Activated naive CD8-positive, alpha-beta T cell treated with anti-CD3 and anti-CD28 coated beads, Interleukin-2, amount 10 ng/mL, durations not matched to agents 7 days and 5 days (primary cell): ENCODE data around the gene BORCS6. TPM values are rescaled to one million over a fixed set of nuclear protein-coding genes. Genes with fewer than 3 reads are reported as not detected.
"Not testable (repeated sequence)": the region's sequence is repeated elsewhere in the genome, so short reads cannot be mapped to it uniquely, and the experiment has no call there.

Source experiments
- ATAC-seq: fragments of 150-1000 bp; cut with Tn5 transposase; one replicate; pipeline ENCODE4 v1.10.0; 2021; ENCODE audit warnings: low read depth, moderate library complexity
- POLR2A ChIA-PET: fragments of 350-600 bp; sonication (Branson Sonifier 250); formaldehyde crosslinking; loops from one replicate; lab custom pipeline; 2021; ENCODE audit warnings: antibody characterized with exemption; lab: Charles Lee
- DNase-seq: peaks from one replicate; pipeline ENCODE4 v3.0.0; 2021
- H3K27ac Mint-ChIP-seq: one replicate; pipeline ENCODE4 v1.8.0; 2022; ENCODE audit warnings: mild to moderate bottlenecking, mixed read lengths
- H3K27me3 Mint-ChIP-seq: one replicate; pipeline ENCODE4 v1.8.0; 2022; ENCODE audit warnings: mild to moderate bottlenecking, moderate library complexity, mixed read lengths
- H3K36me3 Mint-ChIP-seq: one replicate; pipeline ENCODE4 v1.8.0; 2021; ENCODE audit warnings: mild to moderate bottlenecking, mixed read lengths
- H3K4me1 Mint-ChIP-seq: one replicate; pipeline ENCODE4 v1.8.0; 2021; ENCODE audit warnings: mixed read lengths
- H3K4me3 Mint-ChIP-seq: one replicate; pipeline ENCODE4 v1.8.0; 2022; ENCODE audit warnings: mild to moderate bottlenecking, moderate library complexity, mixed read lengths
- H3K9me3 Mint-ChIP-seq: one replicate; pipeline ENCODE4 v1.8.0; 2021; ENCODE audit warnings: mixed read lengths
- total RNA-seq, 2 experiments: library from RNA; stranded (reverse); gene quantifications; one replicate each; pipeline ENCODE4 v1.2.3, GENCODE V29; 2021

Gene BORCS6
- total RNA-seq, 2 experiments from 2014 or later, result 15.7 to 16.5 TPM

GRCh38 chr17:8223356-8224126 is 33.6 kb upstream of the BORCS6 start:
- peak overlapping the region; percentile 93 for H3K4me3 Mint-ChIP-seq
- POLR2A ChIA-PET, result interaction anchor here (0.5 to 7.9 kb wide), 19 partner anchors 8 to 920 kb away, joined by 3 to 149 read pairs (median 6); partner anchors contain the start of genes AURKB, BORCS6, CTC1 and PFAS
- peak overlapping the region; percentile 95 for H3K27ac Mint-ChIP-seq
- H3K27me3 Mint-ChIP-seq, result peaks cover 2% of the 10 kb centered on the region
- peaks cover 52% of the 10 kb centered on the region for H3K4me1 Mint-ChIP-seq
- H3K36me3 Mint-ChIP-seq, result peaks cover 17% of the 10 kb centered on the region
- no peaks in the 10 kb centered on the region for H3K9me3 Mint-ChIP-seq
- DNase-seq, result peak; percentile 76
- ATAC-seq, result peak; percentile 16

GRCh38 chr17:8222630-8223355 is 32.8 kb upstream of the BORCS6 start:
- DNase-seq (peak; percentile 90), ATAC-seq (peak; percentile 40)
- POLR2A ChIA-PET, result interaction anchor here (0.5 to 7.9 kb wide), 20 partner anchors 8 to 919 kb away, joined by 3 to 149 read pairs (median 6); partner anchors contain the start of genes AURKB, BORCS6, CTC1 and PFAS
- peaks cover 52% of the 10 kb centered on the region for H3K4me1 Mint-ChIP-seq
- peak overlapping the region; percentile 95 for H3K27ac Mint-ChIP-seq
- peak overlapping the region; percentile 93 for H3K4me3 Mint-ChIP-seq
- peaks cover 13% of the 10 kb centered on the region for H3K36me3 Mint-ChIP-seq
- no peaks in the 10 kb centered on the region for H3K9me3 Mint-ChIP-seq
- peaks cover 2% of the 10 kb centered on the region for H3K27me3 Mint-ChIP-seq

- Mint-ChIP-seq H3K27ac (peak overlapping the region; percentile 95), H3K27me3 (peaks cover 2% of the 10 kb centered on the region), H3K9me3 (no peaks in the 10 kb centered on the region), H3K4me1 (peaks cover 51% of the 10 kb centered on the region), H3K36me3 (peaks cover 10% of the 10 kb centered on the region), H3K4me3 (peak overlapping the region; percentile 93)
- DNase-seq (no peak), ATAC-seq (peak; percentile 40)
- POLR2A ChIA-PET, result interaction anchor here (0.8 to 7.9 kb wide), 16 partner anchors 8 to 336 kb away, joined by 3 to 149 read pairs (median 7); partner anchors contain the start of genes AURKB, BORCS6, CTC1 and PFAS
Measured at GRCh38 chr17:8222380-8222629, 32.3 kb upstream of the BORCS6 start.

- H3K4me1 Mint-ChIP-seq, result peaks cover 46% of the 10 kb centered on the region
- H3K27ac Mint-ChIP-seq, result peak overlapping the region; percentile 95
Measured at GRCh38 chr17:8221663-8222379, 31.8 kb upstream of the BORCS6 start.

GRCh38 chr17:8220783-8221662 is 31.0 kb upstream of the BORCS6 start:
- H3K4me1 Mint-ChIP-seq, result peaks cover 40% of the 10 kb centered on the region
- ATAC-seq (peak; percentile 13), DNase-seq (peak; percentile 88)
- POLR2A ChIA-PET, result interaction anchor here (0.8 to 7.9 kb wide), 16 partner anchors 11 to 646 kb away, joined by 3 to 149 read pairs (median 6); partner anchors contain the start of genes AURKB, BORCS6, CTC1 and PFAS
- H3K27me3 Mint-ChIP-seq, result peaks cover 2% of the 10 kb centered on the region
- H3K27ac Mint-ChIP-seq, result peak overlapping the region; percentile 95
- H3K4me3 Mint-ChIP-seq, result peak overlapping the region; percentile 93
- H3K9me3 Mint-ChIP-seq, result no peaks in the 10 kb centered on the region
- peaks cover 5% of the 10 kb centered on the region for H3K36me3 Mint-ChIP-seq

More at GRCh38 chr17:8221663-8222379, 31.8 kb upstream of the BORCS6 start:
- POLR2A ChIA-PET, result interaction anchor here (0.8 to 7.9 kb wide), 19 partner anchors 9 to 645 kb away, joined by 3 to 149 read pairs (median 4); partner anchors contain the start of genes AURKB, BORCS6, CTC1 and PFAS
- peak overlapping the region; percentile 93 for H3K4me3 Mint-ChIP-seq
- peaks cover 6% of the 10 kb centered on the region for H3K36me3 Mint-ChIP-seq
- peaks cover 2% of the 10 kb centered on the region for H3K27me3 Mint-ChIP-seq
- H3K9me3 Mint-ChIP-seq, result no peaks in the 10 kb centered on the region
- DNase-seq, result peak; percentile 89
- ATAC-seq, result peak; percentile 61

GRCh38 chr17:8214000-8214399 is 24.0 kb upstream of the BORCS6 start:
- peaks cover 12% of the 10 kb centered on the region for H3K4me1 Mint-ChIP-seq
- not testable (repeated sequence) for H3K9me3 Mint-ChIP-seq, H3K4me3 Mint-ChIP-seq, H3K27me3 Mint-ChIP-seq, DNase-seq, H3K36me3 Mint-ChIP-seq, H3K27ac Mint-ChIP-seq, ATAC-seq
- POLR2A ChIA-PET, result interaction anchor here (2.3 kb wide), 1 partner anchor 41 kb away, joined by 6 read pairs; no protein-coding TSS in a partner anchor

- ATAC-seq (no peak), DNase-seq (no peak)
- Mint-ChIP-seq H3K4me1 (peaks cover 18% of the 10 kb centered on the region), H3K9me3 (no peaks in the 10 kb centered on the region), H3K27ac (no peak overlapping the region), H3K27me3 (peaks cover 3% of the 10 kb centered on the region), H3K36me3 (peaks cover 10% of the 10 kb centered on the region), H3K4me3 (no peak overlapping the region)
- POLR2A ChIA-PET, result interaction anchor here (0.6 to 8.1 kb wide), 4 partner anchors 10 to 1162 kb away, joined by 4 to 87 read pairs (median 44); partner anchors contain the start of gene BORCS6
Measured at GRCh38 chr17:8212312-8213180, 22.6 kb upstream of the BORCS6 start.

- peaks cover 24% of the 10 kb centered on the region for H3K36me3 Mint-ChIP-seq
- DNase-seq (no peak), ATAC-seq (peak; percentile 40)
Measured at GRCh38 chr17:8210761-8211458, 20.9 kb upstream of the BORCS6 start.

GRCh38 chr17:8209907-8210760 is 20.2 kb upstream of the BORCS6 start, which contains the start of gene AURKB:
Gene AURKB, minus strand, starts transcription at chr17:8210575. Its CDS starts 351 bp downstream, at chr17:8210224.
- peak; percentile 97 for ATAC-seq
- Mint-ChIP-seq H3K36me3 (peaks cover 26% of the 10 kb centered on the region), H3K27me3 (peaks cover 3% of the 10 kb centered on the region), H3K27ac (peak within 1 kb of the TSS; percentile 92), H3K9me3 (no peaks in the 10 kb centered on the region), H3K4me3 (peak within 1 kb of the TSS; percentile 96), H3K4me1 (peaks cover 27% of the 10 kb centered on the region)
- DNase-seq, result peak; percentile 87
- POLR2A ChIA-PET, result interaction anchor here (0.6 to 8.1 kb wide), 20 partner anchors 10 to 353 kb away, joined by 3 to 87 read pairs (median 6); partner anchors contain the start of genes BORCS6, CTC1, HES7 and KRABD2

More at GRCh38 chr17:8210761-8211458, 20.9 kb upstream of the BORCS6 start:
- POLR2A ChIA-PET, result interaction anchor here (0.7 to 8.1 kb wide), 19 partner anchors 11 to 354 kb away, joined by 3 to 87 read pairs (median 6); partner anchors contain the start of genes BORCS6, CTC1, HES7 and KRABD2
- H3K9me3 Mint-ChIP-seq, result no peaks in the 10 kb centered on the region
- H3K4me1 Mint-ChIP-seq, result peaks cover 27% of the 10 kb centered on the region
- H3K4me3 Mint-ChIP-seq, result peak overlapping the region; percentile 96
- peaks cover 3% of the 10 kb centered on the region for H3K27me3 Mint-ChIP-seq
- peak overlapping the region; percentile 92 for H3K27ac Mint-ChIP-seq

- no peaks in the 10 kb centered on the region for H3K27me3 Mint-ChIP-seq
- peaks cover 48% of the 10 kb centered on the region for H3K36me3 Mint-ChIP-seq
- H3K4me3 Mint-ChIP-seq, result peak overlapping the region; percentile 21
- peaks cover 30% of the 10 kb centered on the region for H3K4me1 Mint-ChIP-seq
- no peak for ATAC-seq
- H3K27ac Mint-ChIP-seq, result peak overlapping the region; percentile 44
- DNase-seq, result no peak
- POLR2A ChIA-PET, result interaction anchor here (2.5 to 8.1 kb wide), 2 partner anchors 13 to 16 kb away, joined by 10 to 87 read pairs; no protein-coding TSS in a partner anchor
- no peaks in the 10 kb centered on the region for H3K9me3 Mint-ChIP-seq
Measured at GRCh38 chr17:8206536-8206935, 16.6 kb upstream of the BORCS6 start.
